CD1c-positive myeloid dendritic cell (primary cell): ENCODE data around the gene FSTL5.
"Not testable (repeated sequence)": the region's sequence is repeated elsewhere in the genome, so short reads cannot be mapped to it uniquely, and the experiment has no call there.

ENCODE experiments used
- DNase-seq: peaks from one replicate; pipeline ENCODE4 v3.0.0-alpha.2; 2016; ENCODE audit errors: extremely low spot score

FSTL5 gene

DNA sequence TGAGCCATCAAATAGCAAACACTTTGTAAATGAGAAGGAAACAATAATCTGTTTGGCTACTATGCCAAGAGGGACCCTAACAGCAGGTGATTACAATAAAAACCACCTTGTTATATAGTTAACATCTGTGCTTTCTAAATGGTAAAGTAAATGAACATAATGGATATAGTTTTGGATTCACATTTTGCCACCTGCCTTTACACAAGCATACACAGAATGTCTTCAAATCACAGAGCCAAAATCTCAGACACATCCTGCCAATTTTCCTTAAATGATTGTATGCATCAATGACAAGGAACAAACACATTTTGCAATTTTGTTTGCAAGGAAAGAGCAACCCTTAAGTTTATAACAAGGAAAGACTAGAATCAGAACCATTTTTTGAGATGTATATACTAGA is 334.2 kb downstream of the FSTL5 start:
- DNase-seq: no peak

DNA sequence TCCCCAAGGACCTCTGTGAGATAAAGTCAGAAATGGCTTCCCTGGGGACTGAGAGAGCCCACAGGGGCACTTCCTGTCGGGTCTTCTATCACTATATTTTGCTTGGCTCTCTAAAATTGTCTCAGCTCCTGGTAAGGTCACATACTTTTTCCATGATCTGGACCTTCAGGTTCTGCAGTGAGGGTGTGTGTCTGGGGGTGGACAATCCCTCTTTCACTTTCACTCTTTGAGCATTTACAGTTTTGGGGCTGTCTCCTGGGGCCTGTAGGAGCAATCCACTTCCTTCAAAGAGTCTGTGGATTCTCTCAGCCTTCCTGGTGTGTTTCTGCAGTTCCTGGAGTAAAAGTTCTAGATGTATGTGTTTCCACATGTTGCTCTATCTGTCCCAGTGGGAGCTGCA is 335.7 kb downstream of the FSTL5 start:
- no peak for DNase-seq

DNA sequence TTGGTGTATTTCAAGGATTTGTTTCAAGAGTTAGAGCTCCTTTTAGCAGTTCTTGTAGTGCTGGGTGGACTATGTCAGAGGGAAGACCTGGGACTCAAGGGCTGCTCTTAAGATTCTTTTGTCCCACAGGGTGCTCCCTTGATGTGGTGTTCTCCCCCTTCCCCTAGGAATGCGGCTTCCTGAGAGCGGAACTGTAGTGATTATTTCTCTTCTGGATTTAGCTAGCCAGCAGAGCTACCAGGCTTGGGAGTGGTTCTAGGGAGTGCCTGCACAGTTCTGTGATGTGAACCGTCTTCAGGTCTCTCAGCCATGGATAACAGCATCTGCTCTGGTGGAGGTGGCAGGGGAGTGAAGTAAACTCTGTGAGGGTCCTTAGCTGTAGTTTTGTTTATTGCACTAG is 336.8 kb downstream of the FSTL5 start:
- no peak for DNase-seq

DNA sequence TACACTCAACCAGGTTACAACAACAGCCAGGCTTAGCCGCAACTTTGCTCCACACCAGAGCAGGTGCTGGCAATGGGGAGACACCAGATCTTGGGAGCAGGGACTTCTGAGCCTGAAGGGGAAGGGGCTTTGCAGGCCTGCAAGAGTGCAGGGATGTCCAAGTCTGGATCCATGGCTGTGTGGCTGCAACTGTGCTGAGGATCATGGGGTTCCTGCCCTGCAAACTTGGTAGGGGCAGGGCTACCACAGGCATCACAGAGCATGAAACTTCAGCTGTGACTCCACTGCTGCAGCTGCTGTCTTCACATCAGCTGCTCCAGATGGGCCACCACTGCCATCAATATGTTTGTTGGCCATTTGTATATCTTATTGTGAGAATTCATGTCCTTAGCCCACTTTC is 340.4 kb downstream of the FSTL5 start:
- no peak for DNase-seq

DNA sequence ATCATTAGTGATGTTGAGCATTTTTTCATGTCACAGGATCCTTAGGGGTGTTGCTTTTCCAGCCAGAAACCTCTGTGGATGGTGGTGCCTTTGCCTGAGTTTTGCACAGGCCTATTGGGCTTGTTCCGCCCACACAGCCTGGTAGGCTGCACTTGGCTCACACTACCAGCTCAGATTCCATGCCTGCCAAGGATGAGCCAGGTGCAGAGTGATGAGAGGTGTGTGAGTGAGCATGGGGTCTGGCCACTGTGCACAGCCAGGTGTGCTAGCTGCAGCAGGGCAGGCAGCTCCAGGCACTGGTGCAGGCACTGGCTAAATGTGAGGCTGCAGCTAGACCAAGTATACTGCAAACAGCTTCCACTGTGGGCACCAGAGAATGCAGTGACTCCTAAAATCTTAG is 341.6 kb downstream of the FSTL5 start:
- DNase-seq: no peak

DNA sequence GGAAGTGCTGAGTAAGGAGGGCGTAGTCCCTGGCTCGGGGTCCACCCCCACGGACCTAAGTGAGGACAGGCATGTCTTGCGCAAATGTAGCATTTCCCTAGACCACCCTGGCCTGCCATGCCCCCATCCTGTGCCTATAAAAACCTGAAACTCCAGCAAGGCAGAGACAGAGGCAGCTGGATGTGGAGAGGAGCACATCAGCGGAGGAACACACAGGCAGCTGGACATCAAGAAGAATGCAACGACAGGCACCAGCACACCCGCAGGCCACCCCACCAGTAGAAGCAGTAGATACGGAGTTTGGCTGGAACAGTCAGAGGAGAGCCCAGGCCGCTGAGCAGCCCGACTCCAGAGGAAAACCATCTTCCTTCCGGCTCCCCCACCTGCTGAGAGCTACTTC is 345.9 kb downstream of the FSTL5 start:
- DNase-seq: no peak

DNA sequence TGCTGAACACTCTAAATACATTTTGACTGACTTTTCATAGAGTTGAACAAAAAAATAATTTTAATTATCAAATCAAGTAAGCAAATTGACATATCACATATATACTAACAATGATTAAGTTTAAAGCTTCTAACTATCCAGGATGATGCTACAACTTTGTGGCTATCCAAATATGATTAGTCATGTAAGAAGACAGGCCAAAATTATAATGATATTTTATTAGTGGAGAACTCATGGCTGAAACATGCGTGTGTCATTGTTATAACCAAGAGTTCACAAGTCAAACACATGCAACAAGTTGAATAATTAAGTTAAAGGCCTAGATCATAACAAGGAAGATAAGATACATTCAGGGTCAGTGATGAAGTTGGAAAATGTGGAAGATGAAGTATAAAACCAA is 346.8 kb downstream of the FSTL5 start:
- DNase-seq: no peak

DNA sequence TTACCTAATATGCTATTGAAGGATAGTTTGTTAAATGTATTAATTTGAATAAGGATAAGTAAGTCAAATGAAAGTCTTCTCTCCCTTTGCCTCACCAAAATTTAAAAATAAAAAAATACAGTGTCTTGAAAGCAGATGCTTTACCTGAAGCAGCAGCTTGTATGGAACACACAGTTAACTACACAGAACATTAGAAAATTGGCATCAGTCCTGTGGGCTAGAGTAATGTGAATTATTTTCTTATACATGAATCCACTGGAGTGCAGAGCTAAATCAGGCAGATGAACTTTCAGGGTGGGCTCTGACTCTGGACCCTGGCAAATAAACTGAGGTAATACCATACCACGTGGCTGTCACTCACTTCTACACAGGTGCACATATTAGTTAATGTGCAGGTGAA is 348.0 kb downstream of the FSTL5 start:
- DNase-seq: no peak

DNA sequence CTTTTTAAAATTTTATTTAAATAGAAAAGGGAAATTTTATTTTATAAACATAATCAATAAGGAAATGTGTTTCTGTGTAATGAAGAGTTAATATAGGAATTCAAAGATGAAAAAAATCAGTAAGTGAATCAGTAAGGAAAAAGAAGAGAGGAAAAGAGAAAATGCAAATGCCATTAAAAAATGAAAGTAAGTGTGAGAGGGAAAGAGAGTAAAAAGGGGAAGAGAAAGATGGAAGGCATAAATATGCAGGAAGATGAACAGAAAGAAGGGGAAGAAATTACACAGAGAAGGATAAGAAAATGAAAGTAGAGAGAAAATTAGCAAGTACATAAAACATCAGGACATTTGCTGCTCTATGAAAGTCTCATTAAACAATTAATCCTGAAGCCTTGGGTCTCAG is 349.9 kb downstream of the FSTL5 start:
- no peak for DNase-seq

DNA sequence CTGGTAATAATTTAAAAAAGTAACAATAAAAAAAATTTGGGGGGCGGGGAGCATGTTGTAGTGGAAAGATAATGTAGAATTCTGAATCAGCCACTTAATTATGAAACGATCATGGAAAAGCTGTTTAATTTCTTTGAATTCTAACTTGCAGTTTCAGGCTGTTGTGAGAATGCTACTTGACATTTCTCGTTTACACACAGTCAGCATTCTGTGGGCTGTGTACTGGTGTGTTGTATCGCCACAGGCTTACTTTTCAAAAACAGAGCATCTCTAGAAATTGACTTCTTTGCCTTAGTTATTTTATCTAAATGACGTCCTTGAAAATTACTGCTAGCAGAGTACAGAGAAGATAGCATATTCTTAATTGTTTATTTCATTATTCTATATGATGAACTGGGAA is 350.4 kb downstream of the FSTL5 start:
- DNase-seq: no peak

DNA sequence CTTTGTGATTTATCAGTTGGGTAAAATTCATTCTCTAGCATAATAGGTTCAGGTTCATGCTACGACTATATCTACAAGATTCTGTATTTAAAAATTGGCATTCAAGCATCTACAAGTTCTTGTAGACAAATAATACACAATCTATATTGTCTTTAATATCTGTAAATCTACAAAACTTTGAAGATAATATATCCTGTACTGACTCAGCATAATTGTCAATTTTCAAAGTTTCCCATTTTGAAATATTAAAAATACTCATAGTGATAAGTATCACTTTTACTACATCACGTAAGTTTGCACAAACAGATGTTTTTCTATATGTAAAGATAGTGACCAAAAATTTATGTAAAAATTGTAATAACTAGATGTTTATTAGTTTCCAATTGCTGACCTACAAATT is 360.6 kb downstream of the FSTL5 start:
- DNase-seq: no peak

DNA sequence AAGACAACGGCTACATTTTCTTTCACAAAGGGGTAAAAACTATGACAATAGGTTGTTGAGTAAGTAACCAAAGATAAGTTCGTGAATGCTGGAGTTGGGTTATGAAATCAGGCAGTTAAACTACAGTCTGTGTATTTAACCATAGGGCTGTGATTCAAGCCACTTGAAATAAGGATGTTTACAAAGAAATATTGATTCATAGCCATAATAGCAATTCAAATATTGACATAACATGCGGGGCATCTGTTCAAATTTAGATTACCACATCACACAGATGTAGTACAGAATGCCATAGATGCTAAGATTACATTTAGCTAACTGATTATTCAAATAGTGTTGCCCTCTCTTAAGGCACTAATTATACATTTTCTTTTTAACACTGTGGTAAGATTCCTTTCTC is 364.1 kb downstream of the FSTL5 start:
- DNase-seq: no peak

DNA sequence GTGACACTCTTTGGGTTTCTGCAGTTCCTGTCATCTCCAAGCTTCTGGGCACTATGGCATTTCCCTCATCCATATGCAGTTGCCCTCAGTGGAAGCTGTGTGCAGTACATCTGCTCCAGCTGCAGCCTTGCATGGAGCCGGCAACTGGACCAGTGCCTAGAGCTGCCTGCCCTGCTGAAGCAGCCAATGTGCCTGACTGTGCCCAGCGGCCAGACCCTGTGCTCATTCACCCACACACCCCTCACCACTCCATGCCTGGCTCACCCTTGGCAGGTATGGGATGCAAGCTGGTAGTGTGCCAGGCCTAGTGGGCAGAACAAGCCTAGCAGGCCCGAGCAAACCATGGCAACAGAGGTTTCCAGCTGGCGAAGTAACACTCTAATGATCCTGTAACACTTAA is 370.8 kb downstream of the FSTL5 start:
- DNase-seq: no peak

DNA sequence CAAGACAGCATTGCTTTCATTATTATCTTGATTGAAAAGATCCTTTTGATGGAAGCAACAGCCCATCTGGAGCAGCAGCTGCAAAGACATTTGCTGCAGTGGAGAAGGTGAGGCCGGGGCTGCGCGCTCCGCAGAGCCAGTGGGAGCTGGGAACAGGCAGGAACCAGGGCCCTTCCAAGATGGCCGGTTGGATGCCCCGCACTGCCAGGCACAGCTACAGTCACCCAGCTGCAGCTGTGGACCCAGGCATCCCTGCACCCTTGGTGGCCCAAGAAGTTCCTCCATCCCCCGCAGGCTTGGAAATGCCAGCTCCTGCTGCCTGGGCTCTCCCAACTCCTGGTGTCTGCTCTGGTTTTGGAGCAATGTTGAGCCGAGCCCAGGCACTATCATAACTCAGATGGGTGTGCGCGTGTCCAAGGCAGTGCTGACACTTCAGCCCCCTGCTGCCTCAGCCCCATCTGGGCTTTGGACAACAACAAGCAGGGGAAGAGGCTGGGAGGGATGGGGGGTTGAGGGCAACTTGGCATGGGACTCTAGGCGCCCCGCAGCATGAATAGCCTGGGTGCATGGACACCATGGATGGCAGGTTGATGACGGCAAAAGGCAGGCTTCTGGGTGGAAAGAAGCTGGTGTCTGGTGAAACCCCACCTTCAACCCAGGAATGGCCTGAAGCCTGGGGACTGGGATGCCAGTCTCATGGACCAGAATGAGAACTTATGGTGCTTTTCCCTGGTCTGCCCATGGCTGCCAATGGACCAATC is 371.8 kb downstream of the FSTL5 start:
- DNase-seq: no peak

DNA sequence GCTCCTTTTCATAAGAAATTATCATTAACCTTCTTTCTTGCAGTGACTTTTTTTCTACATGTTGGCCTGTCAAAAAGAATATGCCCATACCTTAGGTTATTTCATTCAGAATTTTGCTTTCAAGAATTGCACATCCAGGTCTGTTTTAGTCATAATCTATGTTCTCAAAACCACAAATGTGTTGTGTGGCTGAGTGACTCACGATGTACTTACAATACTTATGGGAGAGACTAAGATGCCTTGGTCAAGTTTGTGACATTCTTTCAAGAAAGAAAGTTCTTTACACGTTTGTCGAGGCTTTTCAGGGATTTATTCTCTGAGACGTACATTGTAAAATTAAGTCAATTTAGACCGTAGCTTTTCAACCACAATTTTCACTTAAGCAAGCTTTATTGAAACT is 396.7 kb downstream of the FSTL5 start:
- no peak for DNase-seq

DNA sequence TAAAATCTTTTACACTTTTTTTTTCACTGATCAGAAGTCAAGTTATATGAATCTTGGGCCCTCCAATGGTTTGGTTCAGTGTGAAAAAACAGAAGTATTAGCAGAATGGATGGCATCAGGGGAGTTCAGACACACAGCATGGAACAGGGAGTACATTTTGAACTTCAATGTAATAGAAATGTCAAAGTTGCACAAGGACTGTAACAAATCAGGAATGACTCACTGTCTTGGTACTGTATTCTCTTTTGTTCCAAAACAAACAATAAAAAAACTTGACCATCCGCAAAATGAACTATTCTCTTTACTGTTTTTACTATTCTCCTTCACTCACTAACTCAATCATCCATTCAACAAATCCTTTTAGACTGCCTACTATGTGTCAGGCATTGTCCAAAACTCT is 401.0 kb downstream of the FSTL5 start:
- DNase-seq: no peak

DNA sequence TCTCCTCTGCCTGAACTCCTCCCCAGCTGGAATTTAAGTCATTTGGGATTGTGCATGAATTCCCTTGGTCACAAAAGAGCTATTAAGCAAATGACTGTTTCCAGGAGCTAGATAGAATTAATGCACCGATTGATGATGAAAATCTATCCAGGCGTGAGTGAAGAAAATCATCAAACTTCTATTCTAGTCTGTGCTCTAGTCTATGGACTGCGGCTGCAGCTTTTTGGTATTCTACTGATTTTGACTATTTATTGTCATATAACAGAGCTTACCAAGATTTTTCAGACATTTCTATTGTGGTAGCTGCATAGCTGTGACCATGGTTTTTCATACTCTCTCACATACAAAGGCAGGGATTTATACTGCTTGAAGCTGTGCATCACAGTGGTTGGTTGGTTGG is 403.8 kb downstream of the FSTL5 start:
- DNase-seq: no peak

DNA sequence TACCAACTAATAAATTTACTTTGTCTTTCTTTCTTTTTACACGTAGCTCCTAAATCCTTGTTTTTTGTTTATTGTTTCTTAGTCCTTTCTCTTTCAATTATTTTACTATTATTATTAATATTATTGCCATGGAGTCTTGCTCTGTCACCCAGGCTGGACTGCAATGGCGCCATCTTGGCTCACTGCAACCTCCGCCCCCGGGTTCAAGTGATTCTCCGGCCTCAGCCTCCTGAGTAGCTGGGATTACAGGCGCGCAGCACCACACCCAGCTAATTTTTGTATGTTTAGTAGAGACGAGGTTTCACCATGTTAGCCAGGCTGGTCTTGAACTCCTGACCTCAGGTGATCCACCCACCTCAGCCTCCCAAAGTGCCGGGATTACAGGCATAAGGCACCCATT is 405.4 kb downstream of the FSTL5 start:
- not testable (repeated sequence) for DNase-seq

DNA sequence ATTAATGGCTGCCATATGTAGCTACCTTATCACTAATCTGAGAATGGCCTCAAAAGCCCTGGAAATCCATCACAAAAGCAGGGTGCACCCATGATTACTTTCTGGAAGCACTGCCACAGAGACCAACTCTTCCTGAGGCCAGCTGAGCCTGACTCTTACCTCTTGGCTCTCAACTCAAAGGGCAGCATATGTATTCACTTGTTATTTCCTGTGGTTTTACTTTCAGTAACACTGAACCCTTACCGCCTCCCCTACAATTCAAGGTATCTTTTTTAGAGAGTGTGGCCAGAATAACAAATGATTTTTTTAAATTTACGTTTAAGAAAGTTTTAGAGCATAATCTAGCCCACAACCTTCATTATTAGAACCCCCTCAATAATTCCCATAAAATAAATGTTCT is 434.9 kb downstream of the FSTL5 start:
- DNase-seq: no peak

DNA sequence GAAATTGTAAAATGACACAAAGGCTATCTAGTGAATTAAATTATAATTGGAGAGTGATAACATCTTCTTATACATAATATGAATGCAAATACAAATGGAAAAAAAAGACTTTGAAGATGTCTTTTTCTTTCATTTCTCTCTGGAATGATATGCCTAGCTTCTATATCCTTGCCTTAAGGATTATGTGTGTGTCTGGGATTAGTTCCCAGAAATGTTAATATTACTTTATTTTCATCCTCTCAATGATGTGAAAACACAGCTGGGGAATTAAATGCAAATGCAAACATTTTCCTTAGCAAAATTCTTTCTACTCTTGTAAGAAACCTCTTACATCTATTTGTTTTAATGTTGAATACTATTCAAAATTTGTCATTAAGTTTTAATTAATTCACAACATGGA is 441.9 kb downstream of the FSTL5 start:
- DNase-seq: no peak

DNA sequence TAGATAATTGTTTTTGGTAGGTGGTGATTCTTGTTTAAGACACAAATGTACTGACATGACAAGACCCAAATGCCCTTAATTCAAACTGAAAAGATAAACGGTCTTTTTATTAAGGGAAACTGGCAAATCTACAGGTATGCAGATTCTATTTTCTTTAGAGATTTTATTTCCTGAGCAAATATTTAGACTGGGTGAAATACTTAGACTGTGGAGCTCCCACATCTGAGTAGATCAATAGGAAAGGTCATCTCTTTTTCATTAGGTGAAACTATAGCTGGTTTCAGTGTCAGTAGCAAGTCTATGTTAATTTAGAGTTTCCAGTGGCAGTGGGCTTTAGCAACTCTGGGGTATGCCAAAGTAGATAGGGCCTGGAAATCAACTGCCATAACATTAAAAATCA is 446.7 kb downstream of the FSTL5 start:
- no peak for DNase-seq

DNA sequence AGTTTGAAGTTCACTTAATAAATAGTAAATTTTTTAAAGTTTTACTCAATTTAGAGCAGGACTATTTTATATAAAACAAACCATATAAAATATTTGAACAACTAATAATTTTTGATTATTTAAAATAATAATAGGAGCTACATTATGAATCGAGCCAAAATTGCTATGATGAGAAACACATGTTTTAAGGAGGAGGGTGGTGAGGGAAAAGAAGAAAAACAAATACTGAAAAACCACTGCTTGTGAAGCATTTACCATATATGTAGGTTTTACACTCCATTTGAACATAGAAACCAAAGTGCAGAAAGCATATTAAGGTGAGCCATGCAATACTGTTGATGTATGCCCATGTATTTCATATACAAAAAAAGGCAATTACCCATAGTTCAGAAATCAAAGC is 448.9 kb downstream of the FSTL5 start:
- DNase-seq: no peak

DNA sequence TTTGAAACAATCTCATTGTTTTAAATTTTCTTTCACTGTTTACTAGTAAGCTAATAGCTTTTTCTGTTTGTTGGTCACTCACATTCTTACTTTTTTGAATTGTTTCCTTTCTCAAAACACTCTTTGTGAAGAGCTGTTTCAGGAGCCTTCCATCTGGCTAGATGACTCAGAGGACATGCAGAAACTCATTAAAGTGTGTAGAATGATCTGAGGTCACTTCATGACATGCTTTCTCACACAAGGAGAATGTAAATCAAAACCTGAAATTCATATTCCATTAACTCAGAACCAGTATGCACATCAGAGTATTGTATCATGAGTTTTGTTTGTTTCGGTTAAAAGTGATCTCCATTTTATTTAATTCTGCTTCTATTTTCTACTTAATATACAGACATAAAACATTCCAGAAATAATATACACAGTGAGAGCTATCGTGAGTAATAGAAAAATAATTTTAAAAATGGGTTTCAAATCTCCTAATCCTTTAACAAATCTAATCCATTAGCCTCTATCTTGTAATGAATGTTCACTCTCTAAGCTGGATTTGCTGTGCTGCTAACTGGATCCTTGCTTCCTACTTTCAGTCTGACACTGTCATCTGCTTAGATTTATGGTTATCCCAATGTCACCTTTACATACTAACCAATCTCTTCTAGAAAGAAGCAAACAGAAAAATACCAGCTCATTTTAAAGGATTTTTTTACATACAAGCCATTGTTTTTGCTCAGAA is 449.6 kb downstream of the FSTL5 start:
- no peak for DNase-seq

DNA sequence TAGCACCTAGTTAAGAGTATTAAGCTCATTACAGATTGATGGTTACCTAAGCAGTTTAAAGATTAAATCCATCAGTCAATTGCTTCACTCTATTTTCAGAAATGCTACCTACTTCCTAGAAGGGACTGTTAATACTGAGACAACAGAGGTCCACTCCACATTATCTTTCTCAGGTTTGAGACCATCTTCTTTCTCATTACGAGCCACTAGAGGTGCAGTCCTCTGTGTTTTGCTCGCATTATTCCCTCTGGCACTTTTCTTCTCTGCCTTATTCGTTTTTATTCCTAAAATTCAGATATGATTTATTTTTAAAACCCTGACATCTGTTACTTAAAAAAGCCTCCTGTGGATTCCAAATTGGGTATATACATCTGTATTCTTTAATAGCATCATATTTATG is 459.1 kb downstream of the FSTL5 start:
- no peak for DNase-seq
